Activated CD8-positive, alpha-beta memory T cell treated with anti-CD3 and anti-CD28 coated beads, Interleukin-2, amount 50 U/mL, for 24 hours (primary cell): Measurements from ENCODE around the gene PNMA5.
"Not testable (repeated sequence)": the region's sequence is repeated elsewhere in the genome, so short reads cannot be mapped to it uniquely, and the experiment has no call there.

ENCODE experiments used
- DNase-seq: peaks from one replicate; pipeline ENCODE4 v3.0.0-alpha.2; 2020; ENCODE audit errors: extremely low read depth

Gene PNMA5

DNA sequence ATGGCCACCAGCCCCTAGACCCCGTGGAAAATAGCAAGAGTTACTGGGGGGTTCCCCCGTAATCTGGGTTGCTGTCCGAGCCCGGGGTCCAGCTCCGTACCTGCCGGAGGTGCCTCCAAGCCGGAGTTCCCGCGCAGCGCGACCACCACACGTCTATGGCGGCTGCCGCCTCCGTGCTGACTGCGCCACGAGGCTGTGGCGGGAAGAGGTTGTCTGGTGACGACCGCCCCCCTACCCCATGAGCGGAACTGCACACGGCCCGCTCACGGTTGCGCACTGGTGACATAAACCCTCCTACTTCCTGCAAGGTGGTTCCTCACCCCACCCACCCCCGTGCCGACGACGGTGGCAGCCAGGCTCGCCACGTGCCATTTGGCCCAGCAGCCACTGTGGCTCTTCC, at the start of gene PNMA5:
TSS of gene PNMA5 (minus strand) at position 184 of the 400 bp plus-strand sequence. CDS start 2,518 bp downstream, outside the sequence.
- no peak for DNase-seq

DNA sequence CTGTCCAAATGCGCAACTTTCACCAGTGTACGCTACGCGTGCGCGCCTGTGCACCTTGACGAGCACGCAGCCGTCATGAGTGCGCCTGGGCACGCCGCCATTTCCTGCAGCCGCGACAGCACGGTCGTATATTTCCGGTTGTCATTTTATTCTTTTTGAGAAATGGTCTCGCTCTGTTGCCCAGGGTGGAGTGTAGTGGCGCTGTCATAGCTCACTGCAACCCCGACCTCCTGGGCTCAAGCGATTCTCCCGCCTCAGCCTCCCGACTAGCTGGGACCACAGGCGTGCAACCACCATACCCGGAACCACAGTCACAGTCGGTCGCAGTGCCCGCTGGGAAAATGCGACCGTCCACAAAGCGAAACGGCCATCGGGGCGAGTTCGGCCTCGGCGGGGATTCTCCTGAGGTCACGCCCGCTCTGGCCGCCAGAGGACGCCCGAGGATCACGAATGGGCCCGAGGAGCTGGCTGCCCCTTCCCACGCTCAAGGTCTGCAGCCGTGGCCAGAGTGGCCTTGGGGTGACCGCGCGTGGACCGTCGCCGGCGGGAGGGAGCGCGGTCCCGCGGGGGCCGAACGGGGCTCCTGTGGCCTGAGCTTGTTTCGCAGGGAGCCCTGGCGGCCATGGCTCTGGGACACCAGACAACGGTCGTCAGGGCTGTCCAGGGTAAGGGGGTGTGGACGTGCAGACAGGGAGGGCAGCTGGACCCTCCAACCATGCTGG, 38.6 kb upstream of the PNMA5 start:
- peak; percentile 20 for DNase-seq

DNA sequence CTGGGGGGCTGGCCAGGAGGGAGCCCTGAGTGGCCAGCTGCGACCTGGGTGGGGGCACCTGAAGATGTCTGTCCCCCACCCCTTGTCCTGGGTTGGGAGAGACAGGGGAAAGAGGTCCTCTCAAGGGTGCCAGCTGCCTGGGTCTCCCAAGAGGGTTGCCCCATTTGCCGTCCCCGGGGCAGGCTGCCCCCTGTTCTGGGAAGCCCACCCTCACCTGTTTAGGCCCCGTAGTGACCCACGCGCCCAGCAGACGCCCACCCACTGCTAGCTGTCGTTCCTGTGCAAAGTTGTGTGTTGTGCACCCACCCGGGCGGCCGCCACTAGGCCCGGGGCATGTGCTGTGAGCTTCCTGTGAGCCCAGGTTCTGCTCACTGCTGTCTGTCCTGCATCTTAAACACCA, 36.9 kb upstream of the PNMA5 start:
- DNase-seq = no peak

DNA sequence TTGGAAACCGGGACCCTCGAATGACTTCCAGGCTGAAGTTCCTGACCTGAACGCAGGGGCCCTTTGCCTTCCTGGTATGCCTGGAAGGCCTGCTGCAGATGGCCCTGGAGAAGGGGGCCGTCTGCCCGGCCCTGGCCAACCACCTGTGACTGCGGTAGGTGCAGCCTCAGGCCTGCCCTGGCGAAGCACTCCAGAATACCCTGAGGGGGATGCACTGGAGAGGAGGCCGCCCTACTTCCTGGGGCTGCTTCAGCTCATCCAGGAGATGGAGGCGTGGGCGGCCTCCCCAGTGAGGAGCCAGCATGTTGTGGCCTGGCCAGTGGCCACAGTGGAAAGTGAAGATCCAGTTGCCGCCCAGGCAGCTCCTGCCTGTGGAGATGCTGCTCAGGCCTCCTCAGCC, 36.0 kb upstream of the PNMA5 start:
- no peak for DNase-seq

DNA sequence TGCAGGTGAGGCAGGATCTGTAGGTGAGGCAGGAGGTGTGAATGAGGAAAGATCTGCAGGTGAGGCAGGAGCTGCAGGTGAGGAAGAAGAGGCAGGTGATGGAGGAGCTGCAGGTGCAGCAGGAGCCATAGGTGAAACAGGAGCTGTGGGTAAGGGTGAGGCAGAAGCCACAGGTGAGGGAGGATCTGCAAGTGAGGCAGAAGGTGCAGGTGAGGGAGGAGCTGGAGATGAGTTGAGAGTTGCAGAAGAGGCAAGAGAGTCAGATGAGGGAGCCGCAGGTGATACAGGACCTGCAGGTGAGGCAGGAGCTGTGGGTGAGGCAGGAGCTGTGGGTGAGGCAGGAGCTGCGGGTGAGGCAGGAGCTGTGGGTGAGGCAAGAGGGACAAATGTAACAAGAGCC, 35.2 kb upstream of the PNMA5 start:
- no peak for DNase-seq

DNA sequence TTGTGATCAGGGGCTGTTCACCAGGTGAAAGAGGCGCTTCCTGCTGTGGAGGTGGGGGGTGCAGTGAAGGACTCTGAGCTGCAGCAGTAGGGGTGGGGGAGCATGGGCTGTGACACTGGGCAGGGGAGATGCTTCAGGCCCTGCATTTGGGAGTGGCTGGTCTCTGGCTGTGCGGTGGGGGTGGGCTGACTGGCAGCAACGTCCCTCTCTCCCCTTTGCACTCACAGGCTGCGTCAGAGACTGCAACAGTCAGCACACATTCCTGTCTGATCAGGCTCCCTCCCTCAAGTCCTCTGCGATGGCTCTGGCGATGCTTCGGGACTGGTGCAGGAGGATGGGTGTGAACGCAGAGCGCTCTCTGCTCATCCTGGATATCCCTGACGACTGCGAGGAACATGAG, 34.6 kb upstream of the PNMA5 start:
- not testable (repeated sequence) for DNase-seq

DNA sequence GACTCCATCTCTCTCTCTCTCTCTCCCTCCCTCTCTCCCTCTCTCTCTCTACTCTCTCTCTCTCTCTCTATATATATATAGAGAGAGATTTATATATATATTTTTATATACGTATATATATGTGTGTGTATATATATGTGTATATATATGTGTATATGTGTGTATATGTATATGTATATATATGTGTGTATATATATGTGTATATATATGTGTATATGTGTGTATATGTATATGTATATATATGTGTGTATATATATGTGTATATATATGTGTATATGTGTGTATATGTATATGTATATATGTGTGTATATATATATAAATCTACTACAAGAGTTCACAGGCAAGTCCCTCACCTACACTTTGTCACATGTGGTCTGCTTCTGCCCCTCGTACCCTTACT, 32.6 kb upstream of the PNMA5 start:
- not testable (repeated sequence) for DNase-seq

DNA sequence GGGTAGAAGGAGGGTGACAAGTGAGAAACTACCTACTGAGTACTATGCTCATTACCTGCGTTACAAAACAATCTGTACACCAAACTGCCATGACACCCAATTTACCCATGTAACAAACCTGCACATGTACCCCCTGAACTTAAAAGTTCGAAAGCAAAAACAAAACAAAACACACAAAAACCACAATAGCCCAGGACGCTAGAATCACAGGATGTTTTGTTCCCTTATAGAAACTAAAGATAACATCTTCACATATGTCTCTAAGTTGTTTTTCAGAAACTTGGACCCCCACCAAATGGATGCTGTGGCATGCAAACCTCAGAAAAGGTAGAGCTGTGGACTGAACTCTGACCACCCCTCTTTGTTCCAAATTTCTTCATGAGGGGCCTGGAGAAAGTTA, 25.2 kb upstream of the PNMA5 start:
- no peak for DNase-seq

DNA sequence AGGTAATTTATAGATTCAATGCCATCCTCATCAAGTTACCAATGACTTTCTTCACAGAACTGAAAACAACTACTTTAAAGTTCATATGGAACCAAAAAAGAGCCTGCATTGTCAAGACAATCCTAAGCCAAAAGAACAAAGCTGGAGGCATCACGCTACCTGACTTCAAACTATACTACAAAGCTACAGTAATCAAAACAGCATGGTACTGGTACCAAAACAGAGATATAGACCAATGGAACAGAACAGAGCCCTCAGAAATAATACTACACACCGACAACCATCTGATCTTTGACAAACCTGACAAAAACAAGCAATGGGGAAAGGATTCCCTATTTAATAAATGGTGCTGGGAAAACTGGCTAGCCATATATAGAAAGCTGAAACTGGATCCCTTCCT, 23.3 kb upstream of the PNMA5 start:
- not testable (repeated sequence) for DNase-seq

DNA sequence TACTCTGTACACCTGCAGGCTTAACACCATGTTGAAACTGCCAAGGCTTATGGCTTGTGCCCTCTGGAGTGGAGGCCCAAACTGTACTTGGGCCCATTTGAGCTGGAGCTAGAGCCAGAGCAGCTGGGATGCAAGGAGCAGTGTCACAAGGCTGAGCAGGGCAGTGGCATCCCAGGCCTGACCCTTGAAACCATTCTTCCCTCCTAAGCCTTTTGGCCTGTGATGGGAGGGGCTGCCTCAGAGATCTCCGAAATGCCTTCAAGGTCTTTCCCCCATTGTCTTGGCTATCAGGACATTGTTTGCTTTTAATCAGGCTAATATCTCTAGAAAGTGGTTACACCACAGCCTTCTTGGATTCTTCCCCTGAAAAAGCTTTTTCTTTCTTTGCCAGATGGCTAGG, 10.9 kb upstream of the PNMA5 start:
- DNase-seq = no peak

DNA sequence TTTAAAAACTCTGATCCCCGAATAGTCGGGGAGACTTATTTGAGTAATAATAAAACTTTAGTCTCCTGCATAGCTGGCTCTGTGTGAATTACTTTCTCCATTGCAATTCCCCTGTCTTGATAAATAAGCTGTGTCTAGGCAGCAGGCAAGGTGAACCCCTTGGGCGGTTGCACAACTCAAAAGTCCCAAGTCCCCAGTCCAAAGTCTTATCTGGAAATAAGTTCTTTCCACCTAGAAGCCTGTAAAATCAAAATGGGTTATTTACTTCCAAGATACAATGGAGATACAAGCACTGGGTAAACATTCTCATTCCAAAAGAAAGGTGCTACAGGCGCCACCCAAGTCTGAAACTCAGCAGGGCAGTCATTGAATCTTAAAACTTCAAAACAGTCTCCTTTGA, 10.1 kb upstream of the PNMA5 start:
- no peak for DNase-seq

DNA sequence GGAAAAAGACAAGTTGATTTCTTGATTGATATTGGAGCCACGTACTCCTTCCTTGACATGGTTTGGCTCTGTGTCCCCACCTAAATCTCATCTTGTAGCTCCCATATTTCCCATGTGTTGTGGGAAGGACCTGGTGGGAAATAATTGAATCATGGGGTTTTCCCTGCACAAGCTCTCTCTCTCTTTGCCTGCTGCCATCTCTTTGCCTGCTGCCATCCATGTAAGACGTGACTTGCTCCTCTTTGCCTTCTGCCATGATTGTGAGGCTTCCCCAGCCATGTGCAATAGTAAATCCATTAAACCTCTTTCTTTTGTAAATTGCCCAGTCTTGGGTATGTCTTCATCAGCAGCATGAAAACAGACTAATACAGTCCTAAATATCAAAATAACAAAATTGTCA, 8.3 kb upstream of the PNMA5 start:
- DNase-seq = not testable (repeated sequence)

DNA sequence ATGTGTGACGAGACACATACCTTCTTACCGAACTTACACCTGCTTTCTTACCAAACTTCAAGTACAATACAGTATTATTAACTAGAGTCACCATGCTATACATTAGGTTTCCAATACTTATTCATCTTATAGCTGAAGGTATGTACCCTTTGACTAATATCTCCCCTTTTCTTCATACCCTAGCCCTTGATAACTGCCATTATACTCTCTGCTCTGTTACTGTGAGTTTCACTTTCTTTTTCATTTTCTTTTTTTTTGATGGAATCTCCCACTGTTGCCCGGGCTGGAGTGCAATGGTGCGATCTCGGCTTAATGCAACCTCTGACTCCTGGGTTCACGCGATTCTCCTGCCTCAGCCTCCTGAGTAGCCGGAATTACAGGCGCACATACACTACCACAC, 3.4 kb upstream of the PNMA5 start:
- DNase-seq = no peak

DNA sequence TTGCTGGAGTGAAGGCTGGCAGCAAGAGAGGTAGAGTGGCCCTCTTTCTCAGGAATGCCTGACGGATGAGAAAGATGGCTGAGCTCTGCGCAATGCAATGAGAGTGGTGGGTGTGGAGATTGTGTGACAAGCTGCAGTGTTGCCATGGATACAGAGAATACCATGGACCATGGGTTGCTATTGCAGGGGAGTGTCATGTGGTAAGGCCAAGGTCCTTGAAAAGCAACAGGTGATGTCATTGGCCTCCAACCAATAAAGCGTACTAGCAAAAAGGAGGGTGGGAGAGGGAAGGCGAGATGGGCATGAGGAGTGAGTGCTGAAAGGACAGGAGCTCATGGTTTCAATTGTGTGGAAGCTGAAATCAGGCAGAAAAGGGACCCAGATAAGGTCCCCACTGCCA, 1.8 kb downstream of the PNMA5 start:
- DNase-seq = no peak

DNA sequence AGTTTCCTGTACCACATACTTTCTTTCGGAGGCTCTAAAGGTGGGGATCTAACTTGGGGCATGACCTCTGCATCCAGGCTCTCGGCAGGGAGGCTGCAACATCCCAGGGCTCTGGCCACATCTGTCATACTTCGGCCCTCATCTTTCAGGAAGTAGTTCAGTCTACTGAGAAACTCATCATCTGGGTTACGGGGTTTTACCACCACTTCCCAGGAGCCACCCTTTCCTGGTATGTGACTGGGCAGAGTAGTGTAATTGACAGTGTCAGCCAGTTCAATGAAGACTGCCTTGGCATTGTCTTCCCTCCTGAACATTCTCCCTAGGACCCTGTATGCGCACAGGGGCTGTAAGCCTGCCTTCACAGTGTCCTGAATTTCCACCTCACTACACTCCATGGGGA, 2.8 kb downstream of the PNMA5 start:
- DNase-seq = no peak

DNA sequence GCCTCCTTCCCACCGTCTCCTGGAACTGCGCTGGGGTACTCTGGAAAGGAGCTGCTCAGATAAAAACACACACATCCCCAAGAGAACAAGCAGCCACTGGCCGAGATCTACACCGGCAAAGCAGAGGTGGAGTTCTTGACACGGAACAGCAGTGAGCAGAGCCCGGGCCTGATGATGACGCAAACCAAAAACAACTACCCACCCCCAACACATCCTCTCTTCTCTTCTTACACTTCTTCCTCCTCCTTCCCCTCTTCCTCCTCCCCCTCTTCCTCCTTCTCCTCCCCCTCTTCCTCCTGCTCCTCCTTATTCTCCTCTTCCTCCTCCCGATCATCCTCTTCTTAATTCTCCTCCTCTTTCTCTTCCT, 4.6 kb downstream of the PNMA5 start:
- no peak for DNase-seq

DNA sequence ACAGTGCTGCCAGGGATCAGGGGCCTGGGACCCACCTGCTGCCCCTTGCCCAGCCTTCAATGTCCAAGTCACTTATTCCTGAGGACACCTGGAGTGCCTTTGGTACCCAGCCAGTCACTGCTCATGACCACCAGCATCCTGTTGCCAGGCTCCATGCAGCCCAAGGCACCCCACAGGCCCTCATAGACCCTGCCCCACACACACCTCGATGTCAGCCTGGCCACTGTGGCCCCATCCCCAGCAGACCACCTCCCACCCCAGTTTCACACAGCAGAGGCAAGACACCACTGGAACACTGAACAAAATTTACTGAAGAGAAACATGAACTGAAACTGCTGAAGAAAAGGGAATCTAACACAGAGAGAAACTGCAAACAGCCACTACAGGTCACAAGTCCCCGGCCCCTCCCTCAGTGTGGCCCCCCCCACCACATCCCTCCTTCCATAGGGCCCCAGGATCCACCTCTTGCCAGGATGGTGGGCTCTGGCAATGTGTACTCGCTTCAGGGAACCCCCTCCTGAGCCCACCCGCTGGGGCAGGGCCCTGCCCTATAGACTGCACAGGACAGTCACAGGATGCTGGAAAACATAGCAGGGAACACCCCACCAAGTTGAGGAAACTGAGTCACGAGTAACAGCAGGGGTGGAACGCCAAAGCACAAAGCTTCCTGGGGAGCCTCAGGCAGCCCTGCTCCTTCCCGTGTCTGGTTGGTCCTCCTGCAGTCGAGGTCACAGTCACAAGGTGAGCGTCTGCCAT, 5.2 kb downstream of the PNMA5 start:
- DNase-seq = no peak

DNA sequence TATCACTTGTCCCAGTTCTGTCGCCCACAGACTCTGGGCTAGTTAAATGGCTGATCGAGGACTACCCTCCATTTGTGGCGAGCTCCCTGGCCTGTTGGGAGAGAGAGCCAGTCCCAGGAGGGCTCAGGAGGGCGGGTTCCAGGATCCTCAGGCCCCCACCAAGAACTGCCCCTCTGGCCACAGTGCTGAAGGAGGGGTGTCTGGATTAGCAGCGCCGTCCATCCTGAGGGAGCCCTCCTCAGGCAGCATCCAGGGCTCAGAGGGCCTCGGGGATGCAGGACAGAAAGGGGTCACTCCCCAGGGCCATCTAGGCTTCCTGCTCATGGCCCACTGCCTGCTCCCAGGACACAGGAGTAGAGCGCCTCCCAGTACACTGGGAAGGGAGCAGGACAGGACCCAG, 6.1 kb downstream of the PNMA5 start:
- no peak for DNase-seq

DNA sequence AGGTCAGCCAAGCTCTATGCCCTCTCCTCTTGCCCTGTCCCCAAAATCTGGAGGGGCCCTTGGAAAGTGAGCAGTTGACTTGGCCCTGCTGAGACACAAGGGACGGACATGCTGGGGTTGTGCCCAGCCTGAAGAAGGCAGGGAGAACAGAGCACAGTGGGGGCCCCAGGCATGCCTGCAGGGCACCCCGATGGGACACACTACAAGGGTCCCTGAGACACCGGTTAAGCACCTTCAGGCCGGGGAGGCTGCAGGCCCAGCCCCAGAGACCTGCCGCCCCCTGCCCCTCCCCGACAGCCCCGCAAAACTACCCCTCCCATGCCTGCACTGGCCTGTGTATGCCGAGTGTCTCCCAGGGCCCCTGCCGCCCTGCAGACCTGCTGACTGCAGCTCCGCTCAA, 6.8 kb downstream of the PNMA5 start:
- not testable (repeated sequence) for DNase-seq

DNA sequence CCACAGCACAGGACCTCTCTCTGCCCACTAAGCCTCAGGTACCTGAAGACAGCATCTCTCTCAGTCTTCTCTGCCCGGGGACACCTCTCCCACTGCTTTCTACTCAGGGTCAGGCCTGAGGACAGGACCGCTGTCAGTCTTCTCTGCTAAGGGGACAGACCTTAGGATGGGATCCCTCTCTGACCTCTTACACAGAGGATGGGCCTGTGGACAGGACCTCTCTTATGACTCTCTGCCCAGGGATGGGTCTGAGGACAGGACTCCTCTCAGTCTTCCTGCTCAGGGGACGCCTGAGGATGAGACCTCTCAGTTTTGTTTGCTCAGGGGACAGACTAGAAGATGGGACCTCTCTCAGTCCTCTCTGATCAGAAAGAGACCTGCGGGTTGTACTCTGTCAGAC, 8.5 kb downstream of the PNMA5 start:
- DNase-seq = not testable (repeated sequence)

DNA sequence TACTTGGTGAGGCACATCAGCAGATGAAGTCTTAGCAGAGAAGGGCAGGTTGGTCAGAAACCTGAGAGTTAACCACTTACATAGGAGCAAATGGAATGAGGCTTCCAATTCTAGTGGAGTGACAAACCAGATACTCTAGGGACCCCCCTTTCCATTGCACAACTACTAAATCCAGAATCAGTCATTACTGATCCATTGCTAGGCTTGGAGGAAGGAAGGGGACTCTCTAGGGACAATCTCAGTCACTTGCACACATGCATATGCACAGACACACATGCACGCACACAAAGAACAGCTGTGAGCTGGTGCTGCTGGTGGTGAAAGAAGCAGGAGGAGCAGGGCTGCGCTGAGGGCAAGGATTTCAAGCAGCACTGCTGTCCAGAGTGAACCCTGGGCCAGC, 25.7 kb downstream of the PNMA5 start:
- no peak for DNase-seq

DNA sequence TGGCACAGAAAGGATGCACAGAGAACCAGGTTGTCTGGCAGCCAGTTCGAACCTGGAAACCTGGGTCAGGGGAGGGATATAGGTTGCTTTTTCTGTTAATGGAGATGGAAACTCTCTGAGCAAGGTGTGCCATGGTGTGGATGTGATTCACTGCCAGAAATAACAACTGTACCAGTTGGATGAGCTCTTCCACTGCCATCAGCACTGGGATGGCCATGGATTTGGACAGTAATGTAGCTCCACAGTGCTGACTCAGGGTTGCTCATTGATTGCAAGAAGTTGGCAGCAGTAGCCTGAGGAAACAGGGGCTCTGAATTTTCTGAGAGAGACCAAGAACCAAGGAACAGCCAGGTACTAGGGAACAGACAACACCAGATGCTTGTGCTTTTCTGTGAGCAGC, 33.8 kb downstream of the PNMA5 start:
- DNase-seq = no peak

DNA sequence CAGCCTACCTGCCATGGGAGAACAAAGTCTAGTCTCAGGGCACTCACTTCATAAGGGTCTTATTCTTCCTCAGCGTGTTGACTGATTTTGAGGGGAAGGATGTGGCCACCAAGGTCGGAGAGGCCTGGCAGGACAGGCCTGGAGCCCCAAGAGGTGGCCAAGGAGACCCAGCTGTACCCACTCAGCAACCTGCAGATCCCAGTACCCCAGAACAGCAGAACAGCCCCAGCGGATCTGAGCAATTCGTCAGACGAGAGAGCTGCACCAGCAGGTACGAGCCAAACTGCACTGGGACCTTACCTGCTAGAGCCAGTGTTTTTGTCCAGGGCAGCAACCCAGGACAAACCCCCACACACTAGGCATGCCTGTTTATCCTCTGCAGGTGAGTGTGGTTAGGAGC, 34.3 kb downstream of the PNMA5 start:
- DNase-seq = no peak
